GM18502 (cell line): ENCODE data around the gene ITIH1.
"Not testable (repeated sequence)": the region's sequence is repeated elsewhere in the genome, so short reads cannot be mapped to it uniquely, and the experiment has no call there.

ENCODE experiments used
- ATAC-seq: cut with Tn5 transposase; IDR thresholded peaks from one replicate; pipeline ENCODE4 v1.9.1; 2021; ENCODE audit warnings: mild to moderate bottlenecking; ENCODE audit not compliant: unreplicated experiment, poor library complexity

ITIH1 gene, protein sequence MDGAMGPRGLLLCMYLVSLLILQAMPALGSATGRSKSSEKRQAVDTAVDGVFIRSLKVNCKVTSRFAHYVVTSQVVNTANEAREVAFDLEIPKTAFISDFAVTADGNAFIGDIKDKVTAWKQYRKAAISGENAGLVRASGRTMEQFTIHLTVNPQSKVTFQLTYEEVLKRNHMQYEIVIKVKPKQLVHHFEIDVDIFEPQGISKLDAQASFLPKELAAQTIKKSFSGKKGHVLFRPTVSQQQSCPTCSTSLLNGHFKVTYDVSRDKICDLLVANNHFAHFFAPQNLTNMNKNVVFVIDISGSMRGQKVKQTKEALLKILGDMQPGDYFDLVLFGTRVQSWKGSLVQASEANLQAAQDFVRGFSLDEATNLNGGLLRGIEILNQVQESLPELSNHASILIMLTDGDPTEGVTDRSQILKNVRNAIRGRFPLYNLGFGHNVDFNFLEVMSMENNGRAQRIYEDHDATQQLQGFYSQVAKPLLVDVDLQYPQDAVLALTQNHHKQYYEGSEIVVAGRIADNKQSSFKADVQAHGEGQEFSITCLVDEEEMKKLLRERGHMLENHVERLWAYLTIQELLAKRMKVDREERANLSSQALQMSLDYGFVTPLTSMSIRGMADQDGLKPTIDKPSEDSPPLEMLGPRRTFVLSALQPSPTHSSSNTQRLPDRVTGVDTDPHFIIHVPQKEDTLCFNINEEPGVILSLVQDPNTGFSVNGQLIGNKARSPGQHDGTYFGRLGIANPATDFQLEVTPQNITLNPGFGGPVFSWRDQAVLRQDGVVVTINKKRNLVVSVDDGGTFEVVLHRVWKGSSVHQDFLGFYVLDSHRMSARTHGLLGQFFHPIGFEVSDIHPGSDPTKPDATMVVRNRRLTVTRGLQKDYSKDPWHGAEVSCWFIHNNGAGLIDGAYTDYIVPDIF

DNA sequence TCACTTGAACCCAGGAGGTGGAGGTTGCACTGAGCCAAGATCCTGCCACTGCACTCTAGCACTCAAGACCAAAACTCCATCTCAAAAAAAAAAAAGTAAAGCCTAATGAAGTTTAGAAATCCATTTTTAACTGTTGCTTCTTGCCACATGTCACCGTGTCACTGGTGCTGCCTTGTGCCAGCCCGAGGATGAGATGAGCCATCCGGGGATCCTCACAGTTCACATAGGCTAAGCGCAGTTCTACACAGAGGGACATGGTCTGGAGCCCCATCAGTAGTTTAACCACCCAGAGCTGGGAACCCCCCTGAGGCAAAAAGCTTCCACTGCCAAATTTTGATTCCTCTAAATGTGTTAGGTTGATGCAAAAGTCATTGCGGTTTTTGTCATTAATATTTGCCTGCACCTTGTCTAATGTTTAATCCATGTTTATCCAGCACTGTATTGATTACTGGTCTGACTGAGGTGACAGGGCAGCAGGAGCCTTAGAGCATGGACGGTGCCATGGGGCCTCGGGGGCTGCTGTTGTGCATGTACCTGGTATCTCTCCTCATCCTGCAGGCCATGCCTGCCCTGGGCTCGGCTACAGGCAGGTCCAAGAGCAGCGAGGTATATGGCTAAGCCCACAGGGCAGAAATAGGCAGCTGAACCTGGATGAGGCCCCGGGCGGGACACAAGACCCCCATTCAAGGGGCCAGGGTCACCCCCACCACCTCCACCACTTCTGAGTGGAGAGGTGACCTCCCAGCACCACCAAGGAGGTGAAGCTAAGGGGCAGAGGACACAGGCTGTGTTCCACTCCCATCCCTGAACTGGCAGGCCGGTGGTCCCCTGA, at the start of gene ITIH1:
ITIH1 (plus strand) TSS at position 473 of the 832 bp plus-strand sequence; CDS start at position 490, 17 bp downstream.
- no peak for ATAC-seq

- ATAC-seq: not testable (repeated sequence)
Observed at GRCh38 chr3:52728753-52729152, 48.6 kb upstream of the ITIH1 start.

DNA sequence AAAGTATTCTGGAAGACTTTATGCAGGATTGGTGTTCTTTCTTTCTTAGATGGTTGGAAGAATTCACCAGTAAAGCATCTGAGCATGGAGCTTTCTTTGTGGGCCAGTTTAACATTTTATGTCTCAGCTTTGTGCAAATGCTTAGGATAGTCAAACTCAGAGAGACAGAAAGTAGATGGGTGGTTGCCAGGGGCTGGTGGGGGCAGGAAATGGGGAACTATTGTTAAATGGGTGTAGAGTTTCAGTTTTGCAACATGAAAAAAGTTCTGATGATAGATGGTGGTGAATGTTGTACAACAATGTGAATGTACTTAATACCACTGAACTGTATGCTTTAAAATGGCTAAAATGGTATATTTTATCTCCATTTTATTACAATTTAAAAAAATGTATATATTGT, 46.7 kb upstream of the ITIH1 start:
- no peak for ATAC-seq

- no peak for ATAC-seq
Observed at GRCh38 chr3:52731590-52731989, 45.8 kb upstream of the ITIH1 start.

DNA sequence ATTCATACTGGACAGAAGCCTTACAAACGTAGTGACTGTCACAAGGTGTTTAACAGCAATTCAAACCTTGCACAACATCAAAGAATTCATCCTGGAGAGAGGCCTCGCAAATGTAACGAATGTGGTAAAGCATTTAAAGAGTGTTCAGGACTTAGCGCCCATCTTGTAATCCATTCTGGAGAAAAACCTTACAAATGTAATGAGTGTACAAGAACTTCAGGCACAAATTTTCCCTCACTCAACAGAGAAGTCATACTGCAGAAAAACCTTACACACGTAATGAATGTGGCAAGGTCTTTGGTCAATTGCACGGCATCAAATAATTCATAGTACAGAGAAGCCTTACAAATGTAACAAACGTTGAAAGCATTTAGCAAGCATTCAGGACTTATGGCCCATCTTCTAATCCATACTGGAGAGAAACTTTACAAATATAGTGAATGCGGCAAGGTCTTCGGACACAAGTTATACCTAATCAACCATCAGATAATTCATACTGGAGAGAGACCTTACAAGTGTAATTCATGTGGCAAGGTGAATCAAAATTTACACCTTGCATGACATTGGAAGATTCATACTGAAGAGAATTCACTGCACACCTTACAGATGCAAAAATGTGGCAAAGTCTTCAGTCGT, 44.0 kb upstream of the ITIH1 start:
- no peak for ATAC-seq

DNA sequence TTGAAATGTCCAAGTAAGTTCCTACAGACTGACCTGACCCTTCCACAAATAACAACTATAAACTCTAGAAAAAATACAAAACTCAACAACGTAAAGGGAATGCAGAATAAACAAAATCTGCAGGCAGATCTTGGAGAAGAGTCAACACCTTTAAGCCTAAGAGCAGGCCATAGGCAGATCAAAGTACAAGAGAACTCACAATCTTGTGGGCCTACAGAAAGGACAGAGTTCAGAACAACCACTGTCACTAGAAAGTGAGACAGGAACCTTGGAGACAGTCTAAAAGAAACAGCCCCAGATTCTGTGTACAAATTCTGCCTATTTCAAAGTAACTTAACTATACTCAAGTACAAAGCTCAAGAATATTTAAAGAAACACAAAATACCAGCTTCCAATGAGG, 37.7 kb upstream of the ITIH1 start:
- no peak for ATAC-seq

- ATAC-seq: no peak
Observed at GRCh38 chr3:52742418-52743041, 34.9 kb upstream of the ITIH1 start.

GRCh38 chr3:52743152-52743551, 34.2 kb upstream of the ITIH1 start:
- no peak for ATAC-seq

- no peak for ATAC-seq
Observed at GRCh38 chr3:52743721-52744120, 33.7 kb upstream of the ITIH1 start.

DNA sequence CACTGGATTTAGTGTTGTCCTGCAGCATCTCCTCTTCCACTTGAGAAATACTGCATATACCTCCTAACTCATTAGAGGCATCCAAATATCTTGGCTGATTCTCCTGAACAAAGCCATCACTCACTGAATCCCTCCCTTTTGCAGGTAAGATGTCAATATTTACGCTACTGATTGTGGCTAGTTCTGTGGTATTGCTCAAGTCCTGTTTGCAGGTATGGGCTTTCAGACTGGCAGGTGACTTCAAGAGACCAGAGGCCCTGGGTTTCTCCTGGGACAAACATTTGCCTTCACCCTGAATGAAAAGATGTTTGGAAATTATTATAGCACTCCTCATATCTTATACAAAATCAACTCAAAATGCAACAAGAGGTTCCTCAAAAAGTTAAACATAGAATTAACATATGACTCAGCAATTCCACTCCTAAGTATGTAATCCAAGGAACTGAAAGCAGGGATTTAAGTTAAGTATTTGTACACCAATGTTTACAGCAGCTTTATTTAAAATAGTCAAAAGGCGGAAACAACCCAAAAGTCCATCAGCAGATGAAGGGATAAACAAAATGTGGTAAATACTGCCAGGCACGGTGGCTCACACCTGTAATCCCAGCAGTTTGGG, 25.2 kb upstream of the ITIH1 start:
- ATAC-seq: no peak

DNA sequence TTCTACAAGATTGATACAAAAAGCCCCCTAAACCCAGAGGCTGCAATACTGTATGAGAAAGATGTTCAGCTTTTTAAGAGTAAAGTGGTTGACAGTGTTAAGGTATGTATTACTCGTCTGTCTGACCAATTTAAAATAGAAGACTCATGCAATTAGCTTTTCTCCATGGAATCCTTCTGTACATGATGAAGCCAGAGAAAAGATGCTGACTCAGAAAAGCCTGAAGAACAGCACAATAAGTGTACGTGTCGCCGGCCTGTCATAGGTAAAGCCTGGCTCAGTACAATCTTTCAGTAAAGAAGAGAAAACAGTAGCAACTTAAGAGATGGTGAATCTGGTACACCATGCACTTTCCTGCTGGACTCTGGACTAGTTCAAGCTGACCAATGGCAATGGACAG, 23.0 kb upstream of the ITIH1 start:
- ATAC-seq: no peak

GRCh38 chr3:52756141-52756540, 21.3 kb upstream of the ITIH1 start:
- no peak for ATAC-seq

- no peak for ATAC-seq
Observed at GRCh38 chr3:52763466-52763865, 13.9 kb upstream of the ITIH1 start.

- no peak for ATAC-seq
Observed at GRCh38 chr3:52769786-52770455, 7.5 kb upstream of the ITIH1 start.

DNA sequence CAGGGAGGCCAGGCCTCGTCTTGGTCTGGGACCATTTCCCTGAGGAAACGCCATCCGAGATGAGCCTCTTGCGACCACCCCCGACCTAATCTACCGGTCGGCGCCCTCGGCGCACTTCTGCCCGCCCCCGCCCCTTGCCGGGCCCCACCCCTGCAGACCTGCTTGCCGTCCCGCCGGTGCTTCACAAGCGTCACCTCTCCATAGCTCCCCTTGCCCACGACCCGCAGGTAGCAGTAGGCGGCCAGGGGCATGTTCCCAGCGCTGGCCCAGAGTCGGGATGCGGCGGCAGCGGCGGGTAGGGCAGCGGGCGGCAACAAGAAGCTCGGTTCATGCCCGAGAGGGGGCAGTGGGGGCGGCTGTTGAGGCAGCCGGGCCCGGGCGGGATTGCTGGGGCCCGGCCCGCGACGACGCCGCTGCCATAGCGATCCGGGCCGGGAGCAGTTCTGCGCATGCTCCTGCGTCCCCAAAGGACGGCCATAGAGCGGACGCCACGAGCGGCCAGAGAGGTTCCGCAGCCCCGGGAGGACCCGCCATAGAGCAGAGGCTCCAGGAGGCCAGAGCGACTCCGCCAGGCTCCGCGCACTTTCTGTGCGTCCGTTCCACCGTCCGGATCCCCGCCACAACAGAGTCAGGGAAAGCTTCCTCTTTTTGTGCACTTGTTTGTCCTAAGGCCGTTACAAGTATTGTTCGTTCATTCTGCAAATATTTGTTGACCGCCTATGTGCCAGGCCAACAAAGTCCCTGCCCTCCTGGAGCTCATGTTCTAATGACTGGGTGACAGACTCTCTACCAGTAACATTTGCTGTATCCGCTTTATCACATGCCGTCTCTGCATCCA, 6.7 kb upstream of the ITIH1 start, which contains the start of gene NEK4:
NEK4 (minus strand) TSS at position 445 of the 838 bp plus-strand sequence; CDS start at position 251, 194 bp downstream.
- peak; percentile 95 for ATAC-seq

DNA sequence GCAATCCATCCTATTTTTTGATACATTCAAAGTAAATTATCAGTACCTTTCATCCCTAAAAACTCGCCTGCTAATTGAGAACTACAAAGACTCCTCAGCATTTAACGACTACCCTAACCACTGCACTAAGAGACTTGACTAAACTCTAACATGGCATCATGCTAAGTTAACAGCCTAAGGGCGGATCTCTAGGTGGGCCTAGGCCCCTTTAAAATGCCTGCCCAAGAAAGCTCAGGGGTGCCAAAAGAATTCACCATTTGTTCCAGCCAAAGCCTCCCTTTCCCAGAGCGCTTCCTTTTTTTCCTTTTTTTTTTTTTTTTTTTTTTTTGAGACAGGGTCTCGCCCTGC, 6.1 kb upstream of the ITIH1 start:
- peak; percentile 9 for ATAC-seq

DNA sequence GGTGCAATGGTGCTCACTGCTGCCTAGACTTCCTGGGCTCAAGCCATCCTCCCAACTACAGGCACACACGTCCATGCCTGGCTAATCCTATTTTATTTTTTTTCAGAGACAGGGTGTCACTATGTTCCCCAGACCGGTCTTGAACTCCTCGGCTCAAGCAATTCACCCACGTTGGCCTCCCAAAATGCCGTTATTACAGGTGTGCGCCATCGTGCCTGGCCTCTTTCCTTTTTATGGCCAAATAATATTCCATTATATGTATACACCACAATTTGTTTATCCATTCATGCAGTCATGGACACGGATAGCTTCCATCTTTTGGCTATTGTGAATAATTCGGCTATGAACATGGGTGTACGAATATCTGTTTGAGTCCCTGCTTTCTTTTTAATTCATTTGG, 5.7 kb upstream of the ITIH1 start:
- ATAC-seq: no peak
